DMS 273 (cell line): Measurements from ENCODE around the gene SCP2.

Source experiments
- DNase-seq: peaks from one replicate; lab custom pipeline; 2025; ENCODE audit not compliant: unreplicated experiment; lab: John Stamatoyannopoulos, UW

The SCP2 gene, protein sequence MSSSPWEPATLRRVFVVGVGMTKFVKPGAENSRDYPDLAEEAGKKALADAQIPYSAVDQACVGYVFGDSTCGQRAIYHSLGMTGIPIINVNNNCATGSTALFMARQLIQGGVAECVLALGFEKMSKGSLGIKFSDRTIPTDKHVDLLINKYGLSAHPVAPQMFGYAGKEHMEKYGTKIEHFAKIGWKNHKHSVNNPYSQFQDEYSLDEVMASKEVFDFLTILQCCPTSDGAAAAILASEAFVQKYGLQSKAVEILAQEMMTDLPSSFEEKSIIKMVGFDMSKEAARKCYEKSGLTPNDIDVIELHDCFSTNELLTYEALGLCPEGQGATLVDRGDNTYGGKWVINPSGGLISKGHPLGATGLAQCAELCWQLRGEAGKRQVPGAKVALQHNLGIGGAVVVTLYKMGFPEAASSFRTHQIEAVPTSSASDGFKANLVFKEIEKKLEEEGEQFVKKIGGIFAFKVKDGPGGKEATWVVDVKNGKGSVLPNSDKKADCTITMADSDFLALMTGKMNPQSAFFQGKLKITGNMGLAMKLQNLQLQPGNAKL

DNA sequence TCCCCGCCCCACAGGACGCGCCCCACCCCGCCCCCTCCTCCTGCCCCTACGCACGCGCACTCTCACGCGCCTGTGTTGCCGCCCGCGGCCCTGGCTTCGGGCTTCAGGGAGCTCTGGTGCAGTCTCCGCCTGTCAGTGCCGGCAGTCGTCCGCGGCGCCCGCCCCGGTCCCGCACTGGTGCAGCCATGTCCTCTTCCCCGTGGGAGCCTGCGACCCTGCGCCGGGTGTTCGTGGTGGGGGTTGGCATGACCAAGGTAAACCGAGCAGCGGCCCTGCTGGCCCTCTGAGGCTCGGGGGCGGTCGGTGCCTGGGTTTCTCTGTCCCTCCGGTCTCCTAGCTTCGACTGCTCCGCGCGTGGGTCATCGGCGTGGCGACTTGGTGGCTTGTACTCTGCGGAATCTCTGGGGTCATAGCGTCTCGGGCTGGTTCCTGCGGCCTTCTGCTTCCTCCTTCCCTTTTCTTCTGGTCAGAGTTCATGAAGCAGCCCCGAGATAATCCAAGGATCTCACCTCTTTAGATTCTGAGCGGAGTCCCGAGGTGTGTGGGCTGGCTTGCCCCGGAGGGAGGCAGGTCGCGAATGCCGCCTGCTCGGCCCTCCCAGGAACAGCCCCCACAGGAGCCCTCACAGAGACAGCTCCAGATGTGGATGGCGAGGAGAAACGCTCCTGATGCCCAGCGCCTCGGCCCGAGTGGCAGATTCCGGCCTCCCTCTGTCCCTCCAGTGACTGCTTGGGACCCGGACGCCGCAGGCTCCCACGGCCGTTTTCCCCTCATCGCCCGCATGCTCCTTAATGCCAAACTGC, at the start of gene SCP2:
Gene SCP2, plus strand, starts transcription at position 65 of the 803 bp plus-strand sequence. Its CDS starts 121 bp downstream, at position 186.
- peak; percentile 87 for DNase-seq

DNA sequence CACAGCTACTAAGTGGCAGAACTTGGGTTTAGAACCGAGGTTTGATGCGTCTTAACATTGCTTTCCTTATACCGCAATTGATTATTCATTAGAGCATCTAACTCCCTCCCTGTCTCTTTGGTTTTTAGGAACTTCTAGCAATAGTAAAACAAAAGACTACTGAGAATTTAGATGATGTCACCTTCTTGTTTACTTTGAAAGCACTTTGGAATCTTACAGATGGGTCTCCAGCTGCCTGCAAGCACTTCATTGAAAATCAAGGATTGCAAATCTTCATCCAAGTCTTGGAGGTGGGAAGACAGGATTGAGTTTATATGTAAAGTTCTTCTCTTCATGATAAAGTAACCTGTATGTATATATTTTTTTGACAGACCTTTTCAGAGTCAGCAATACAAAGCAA, 49.5 kb upstream of the SCP2 start:
- no peak for DNase-seq

DNA sequence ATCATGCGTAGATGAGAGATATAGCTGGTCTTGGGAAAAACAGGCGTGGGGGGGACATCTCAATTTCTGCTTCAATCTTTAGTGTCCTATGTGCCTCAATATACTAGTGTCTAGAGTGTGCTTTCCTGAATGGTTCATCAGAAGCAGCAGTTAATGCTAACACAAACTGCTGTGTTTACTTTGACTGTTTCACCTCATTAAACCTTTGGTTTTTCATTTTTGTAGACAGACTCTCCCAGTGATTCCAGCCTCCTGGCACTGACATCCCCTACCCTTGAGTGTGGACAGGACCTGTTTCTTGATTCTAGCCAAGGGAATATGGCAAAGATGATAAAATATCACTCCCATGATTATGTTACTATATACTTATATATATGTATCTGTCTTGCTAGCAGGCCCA, 46.9 kb upstream of the SCP2 start:
- no peak for DNase-seq

DNA sequence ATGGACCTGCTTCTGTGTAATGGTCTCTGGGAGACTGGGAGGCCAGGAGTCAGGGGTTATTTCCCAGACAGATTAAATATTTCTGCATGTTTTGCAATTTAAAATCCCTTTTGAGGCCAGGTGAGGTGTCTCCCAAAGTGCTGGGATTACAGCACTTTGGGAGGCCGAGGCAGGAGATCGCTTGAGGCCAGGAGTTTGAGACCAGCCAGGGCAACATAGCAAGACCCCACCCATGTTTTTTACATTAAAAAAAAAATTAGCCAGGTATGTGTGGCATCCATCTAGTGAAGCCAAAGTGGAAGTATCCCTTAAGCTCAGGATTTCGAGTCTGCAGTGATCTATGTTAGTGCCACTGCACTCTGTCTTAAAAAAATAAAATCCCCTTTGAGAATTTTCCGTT, 39.6 kb upstream of the SCP2 start:
- no peak for DNase-seq

DNA sequence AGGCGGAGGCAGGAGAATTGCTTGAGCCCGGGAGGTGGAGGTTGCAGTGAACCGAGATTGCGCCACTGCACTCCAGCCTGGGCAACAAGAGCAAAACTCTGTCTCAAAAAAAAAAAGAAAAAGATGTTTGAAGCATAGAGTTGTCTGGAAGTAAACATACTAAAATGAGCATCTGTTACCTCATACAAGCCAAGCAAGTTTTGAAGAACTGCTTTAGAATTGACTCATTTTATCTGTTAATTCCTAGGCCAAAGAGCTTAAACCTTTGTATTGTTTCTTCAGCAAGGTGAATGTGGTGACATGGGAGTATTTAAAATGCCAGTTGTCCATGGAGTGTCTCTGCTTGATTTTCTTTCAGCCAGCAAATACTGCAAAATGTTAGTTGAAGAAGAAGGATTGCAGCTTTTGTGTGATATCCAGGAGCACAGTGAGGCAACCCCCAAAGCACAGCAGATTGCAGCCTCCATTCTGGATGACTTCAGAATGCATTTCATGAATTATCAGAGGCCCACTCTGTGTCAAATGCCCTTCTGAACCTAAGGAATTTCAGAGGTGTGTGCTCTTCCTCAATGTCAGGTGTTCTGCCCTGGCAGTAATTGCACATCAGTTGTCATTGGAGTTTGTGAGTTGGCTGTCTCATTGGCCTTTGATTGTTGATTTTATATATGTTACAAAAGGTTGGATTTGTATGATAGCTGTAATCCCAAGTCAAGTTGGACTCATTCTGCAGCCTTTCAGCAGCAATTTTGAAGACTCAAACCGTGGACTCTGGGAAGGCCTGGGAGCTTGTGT, 34.5 kb upstream of the SCP2 start:
- no peak for DNase-seq

DNA sequence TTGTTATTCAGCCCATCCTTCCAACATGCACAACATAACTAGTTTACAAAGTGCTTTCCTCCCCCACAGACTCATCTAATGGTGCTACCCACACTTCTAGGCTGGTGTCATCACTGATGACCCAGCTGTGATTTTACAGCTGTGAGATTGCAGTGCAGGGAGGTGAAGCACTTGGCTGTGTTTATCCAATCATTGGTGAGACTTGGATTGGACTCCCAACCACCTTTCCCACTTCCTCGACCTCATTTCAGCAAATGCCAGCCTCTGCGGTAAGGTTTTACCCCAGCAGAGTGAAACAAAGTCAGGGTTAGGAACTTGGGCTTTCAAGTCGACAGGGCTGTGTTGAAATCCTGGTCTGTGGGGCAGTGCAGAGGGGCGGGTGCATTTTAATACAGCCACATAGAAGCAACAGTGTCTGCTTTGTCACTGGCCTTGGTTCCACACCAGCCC, 27.6 kb upstream of the SCP2 start:
- no peak for DNase-seq

DNA sequence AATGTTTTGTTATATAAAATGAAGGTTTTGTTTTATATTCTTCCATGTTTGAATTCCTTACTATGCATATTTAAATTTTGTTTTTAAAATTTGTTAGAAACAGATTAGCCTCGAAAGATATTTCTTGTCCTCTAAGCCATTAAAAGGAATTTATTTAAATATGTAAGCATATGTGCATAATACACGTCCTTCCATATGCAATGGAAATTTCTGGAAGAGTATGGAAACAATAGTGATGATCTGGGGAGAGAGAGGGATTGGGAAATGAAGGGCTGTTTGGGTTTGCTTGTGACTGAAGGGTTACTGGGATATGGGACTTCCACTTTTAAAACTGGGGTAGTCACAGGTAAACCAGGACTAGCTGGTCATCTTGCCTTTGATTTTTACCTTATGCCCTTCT, 26.7 kb upstream of the SCP2 start:
- DNase-seq, result no peak

DNA sequence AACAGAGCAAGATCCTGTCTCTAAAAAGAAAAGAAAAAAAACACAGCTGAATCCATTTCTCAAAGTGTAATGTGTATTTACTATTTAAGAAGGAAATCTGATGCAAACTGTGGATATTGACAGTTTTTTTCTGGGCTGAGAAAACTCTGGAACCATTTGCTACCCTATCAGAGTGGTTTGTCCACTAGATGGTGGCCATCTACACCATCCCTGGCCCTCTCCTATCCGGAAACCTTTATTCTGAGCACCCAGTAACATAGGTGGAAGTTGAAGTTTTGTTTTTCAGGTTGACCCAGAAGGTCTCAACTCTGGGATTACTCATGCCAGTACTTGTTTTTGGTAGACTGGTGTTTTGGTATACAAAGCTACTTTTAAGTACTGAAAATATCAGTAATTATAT, 25.7 kb upstream of the SCP2 start:
- DNase-seq, result no peak

DNA sequence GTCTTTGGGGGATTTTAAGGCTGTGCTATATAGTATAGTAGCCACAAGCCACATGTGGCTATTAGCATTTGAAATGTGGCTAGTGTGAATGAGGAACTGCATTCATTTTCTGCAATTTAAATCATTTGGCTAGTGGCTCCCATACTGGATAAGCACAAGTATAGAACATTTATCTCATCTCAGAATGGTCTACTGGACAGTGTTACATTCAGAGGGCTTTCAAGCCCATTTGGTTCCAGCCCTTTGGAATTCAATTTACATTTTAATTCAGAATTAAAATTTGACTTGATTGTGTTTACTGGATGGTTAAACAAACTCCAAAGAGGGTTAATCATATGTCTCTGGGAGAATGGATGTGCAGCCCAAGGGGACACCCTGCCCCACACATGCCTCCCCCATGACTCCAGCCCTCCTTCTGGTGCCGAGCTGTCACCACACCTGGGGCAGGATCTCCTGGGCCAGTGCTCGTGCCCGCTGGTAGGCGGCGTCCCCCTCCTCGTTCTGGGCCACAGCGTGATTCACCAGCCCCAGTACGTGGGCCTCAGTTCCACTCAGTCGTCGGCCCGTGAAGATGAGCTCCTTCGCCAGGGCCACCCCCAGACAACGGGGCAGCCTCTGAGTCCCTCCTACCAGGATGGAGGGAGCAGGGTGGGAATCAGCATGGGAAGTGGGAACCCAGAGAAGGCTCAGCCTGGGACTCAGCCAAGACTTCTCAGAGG, 22.7 kb upstream of the SCP2 start:
- no peak for DNase-seq

DNA sequence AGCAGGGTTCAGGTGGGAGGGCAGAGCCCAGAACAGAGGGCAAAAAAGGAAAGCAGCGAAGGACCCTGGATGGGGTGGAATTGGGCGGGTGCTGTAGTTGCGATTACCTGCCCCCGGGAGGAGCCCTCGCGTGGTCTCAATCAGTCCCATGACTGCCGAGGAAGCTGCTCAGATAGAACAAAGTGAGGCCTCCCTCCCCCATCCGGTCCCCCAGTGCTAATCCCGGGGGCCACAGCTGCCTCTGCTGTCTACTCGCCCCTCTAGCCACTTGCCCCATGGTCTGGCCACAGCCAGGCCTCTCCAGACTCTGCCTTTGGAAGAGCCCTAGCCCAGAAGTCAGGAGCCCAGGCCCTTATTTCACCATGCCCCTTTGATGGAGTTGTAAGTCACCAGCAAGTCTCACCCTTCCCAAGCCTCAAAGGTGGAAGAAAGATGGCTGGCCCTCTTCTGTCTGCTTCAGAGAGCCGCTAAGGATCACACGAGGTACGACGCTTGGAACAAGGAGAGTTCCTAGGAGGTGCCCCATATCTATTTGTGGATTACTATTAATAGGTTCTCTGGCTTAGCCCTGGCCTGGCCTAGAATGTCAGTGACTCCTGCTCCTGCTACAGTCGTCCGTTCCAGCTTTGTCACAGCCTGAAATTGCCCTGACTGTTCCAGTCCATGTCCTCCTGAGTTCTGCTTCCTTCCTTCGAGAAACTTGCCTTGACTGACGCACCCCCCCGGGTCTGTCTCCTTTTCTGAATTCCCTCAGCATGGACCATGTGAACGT, 22.0 kb upstream of the SCP2 start:
- DNase-seq, result peak; percentile 77

DNA sequence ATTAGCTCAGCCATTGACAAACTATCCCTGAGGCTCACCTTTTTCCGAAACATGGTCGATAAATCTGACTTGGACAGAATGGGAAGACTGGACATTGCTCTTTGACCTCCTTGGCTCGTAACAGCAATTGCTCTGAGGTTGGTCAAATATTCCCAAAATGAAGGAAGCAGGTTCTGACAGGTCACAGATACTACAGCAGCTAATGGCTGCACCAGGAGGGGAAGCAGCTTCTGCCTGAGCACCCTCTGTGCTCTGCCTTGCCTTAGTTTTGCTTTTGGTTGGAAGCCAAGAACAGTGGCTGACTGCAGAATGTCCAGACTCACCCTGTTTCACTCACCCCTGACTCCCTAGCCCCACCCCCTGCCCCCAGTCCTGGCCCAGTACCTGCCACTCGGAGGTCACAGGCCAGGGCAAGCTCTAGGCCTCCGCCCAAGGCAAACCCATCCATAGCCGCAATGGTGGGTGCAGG, 20.9 kb upstream of the SCP2 start:
- DNase-seq, result peak; percentile 13

DNA sequence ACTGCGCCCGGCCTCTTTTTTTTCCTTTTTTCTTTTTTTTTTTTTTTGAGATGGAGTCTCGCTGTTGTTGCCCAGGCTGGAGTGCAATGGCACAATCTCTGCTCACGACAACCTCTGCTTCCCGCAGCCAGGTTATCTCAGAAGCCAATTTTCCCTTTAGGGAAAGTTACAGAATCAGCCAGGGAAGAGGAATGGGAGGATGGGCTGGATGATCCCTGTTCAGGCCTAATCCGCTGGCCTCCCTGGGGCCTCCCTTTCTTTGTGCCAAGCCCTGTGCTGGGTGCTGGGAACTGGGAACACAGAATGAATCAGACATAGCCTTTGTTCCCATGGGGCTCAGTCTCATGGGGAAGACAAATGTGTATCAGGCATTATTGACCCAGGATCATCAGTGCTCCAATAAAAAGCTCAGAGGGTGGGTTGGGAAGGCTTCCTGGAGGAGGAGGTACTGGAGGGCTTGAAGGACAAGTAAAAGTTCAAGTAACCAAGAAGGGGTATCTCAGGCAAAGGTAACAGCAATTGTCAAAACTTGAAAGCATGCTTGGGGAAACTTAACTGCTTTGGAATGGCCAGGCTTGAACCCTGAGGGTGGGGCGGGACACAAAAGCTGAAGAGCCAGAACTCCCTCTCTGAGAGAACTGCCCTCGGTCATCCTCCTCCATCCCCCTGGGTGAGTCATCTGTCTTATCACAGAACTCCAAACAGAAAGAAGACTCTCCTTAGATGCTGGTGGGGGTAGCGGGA, 19.8 kb upstream of the SCP2 start:
- DNase-seq, result no peak

DNA sequence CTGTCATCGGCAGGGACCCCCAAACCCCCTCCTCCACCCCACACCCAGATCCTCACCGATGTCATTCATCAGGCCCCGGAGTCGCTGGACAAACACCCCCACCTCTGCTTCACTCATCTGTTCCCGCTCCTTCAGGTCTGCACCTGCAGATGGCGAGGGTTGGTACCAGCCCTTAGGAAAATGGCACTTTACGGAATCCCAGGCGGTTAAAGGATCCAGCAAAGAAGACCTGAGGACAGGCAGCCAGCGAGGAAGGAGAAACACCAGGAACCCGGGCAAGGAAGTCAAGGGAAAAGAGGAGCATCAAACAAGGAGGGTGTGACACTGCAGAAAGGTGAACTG, 19.3 kb upstream of the SCP2 start:
- no peak for DNase-seq

DNA sequence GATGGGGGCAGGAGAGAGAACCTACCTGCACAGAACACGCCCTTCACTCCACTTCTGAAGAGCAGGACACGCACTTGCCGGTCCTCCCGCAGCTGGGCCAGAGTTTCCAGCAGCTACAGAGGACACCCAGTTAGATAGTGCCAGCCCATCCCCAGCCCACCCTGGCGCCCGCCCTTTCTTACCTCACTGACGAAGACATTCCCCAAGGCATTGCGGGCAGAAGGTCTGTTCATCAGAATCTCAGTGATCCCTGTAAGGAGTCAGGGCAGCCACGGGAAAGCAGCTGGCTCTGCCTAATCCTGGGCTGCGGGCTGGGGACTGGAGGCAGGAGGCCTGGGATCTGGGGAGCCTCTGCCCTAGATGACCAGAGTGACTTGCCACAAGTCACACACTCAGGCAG, 15.5 kb upstream of the SCP2 start:
- DNase-seq, result no peak

DNA sequence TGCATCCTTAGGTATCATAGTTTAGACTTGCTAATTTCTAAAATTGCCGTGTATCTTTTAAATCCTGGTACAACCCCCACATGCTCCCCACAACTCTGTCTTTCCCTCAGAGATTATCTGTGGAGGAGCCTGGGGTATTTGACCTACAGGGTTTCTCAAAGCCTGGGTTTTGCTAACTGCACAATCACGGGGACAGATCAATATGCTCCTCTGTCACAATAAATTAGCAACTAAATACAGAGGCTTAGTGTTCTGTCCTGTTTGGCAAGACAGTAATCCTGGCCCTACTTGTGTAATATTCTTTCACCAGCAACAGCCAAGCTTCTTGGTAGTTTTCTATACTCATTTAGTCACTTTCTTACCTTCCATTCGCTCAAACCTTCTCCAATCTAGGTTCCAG, 14.1 kb upstream of the SCP2 start:
- no peak for DNase-seq

DNA sequence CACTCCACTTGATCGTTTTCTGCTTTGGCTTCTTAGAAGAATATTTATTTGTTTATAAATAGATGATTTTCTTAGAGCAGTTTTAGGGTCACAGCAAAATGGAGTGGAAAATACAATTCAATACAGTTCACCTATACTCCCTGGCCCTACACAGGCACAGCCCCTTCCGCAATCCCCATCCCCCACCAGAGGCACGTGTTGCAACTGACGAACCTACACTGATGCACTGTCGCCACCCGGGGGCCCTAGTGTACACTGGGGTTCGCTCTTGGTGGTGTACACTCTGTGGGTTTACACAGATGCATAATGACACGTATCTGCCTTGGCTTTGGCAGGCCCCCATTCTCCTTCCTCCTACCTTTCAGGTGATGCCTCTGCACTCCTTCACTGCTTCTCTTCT, 13.5 kb upstream of the SCP2 start:
- peak; percentile 36 for DNase-seq

DNA sequence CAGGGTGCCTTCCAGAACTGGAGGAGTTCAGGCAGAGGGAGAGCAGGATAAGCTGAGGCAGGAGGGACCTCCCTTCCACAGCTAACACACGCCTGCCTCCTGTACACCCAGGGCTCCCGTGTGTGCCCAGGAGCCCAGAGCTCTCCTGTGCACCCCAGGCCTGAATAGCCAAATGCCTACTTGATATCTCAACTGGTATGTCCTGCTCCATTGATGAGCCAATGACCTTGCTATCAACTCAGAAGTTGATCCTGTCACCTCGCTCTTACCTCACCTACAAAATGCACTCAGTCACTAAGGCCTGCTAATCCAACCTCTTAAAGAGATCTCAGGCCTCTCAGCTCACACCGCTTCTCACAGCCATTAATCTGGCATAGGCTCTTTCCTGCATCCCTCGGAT, 12.6 kb upstream of the SCP2 start:
- no peak for DNase-seq

DNA sequence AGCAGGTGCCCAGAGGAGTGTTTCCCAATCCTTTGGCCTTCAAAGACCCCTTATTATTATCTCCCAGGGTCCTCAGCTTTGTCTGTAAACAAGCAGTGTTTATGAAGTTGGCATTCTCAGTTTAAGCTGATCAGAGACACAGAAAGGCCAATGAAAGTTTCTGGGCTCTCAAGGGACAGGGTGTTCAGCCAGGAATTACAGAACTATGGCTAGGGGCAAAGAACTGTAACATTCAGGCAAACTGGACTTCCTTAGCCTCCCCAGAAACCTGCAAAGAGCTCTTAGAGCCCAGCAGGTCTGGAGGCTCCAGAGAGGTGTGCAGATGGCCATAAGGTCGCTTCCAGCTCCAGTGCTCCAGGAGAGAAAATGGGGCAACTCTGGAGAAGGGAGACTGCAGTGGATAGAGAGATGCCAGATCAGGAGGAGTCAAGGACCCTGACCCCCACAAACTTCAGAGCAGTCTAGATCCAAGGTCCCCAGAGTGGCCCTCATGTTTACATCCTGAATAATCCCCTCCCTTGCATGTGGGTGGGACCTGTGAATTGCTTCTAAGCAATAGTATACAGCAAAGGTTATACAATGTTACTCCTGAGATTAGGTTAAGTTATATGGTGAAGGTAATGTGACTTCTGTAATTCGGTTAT, 11.7 kb upstream of the SCP2 start:
- no peak for DNase-seq

DNA sequence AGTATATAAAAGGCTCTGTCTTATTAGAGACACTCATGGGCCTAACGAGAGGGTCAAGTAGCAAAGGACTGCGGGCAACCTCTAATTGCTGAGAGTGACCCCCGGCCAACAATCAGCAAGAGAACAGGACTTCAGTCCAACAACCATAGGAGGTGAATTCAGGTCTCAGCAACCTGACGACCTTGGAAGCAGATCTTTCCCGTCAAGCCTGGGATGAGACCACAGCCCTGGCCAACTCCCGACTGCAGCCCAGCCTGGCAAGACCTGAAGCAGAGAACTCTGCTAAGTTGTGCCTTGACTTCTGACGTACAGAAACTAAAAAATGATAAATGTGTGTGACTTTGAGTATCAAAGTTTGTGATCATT, 11.2 kb upstream of the SCP2 start:
- no peak for DNase-seq
